ENCODE data around the gene PRM2.

PRM2 gene

GRCh38 chr16:11248133-11248532 lies 28.1 kb downstream of the PRM2 start:
- Histone ChIP-seq H3K27ac (ENCODE audit: low read length) (no peak overlapping the region), H3K4me3 (ENCODE audit: low read length) (no peak overlapping the region), H3K27me3 (ENCODE audit: insufficient read depth, low read length) (no peaks in the 10 kb centered on the region), H3K4me1 (ENCODE audit: insufficient read depth, low read length) (no peaks in the 10 kb centered on the region), H3K9me3 (ENCODE audit: insufficient read depth, low read depth, low read length) (no peaks in the 10 kb centered on the region), H3K36me3 (ENCODE audit: insufficient read depth, low read depth, low read length) (peaks cover 9% of the 10 kb centered on the region), H3K9ac (ENCODE audit: low read depth, low read length) (no peak overlapping the region)

DNA sequence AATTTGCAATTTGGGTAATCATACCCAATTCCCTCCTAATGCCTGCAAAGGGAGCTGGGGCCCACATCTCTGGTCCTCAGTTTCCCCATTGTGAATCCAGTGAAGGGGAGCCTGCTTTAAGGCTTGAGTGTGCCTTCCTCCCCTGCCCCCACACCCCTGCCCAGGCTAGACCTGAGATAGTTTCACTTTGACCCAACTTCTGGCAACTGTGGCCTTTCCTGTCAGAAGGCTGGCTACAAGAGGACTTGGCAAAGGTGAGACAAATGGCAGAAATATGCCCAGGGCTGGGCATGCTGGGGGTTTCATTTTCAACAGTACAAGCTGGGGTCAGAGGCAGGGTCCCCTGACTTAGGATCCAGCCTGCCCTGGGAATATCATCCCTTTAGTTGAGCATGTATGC lies 30.3 kb downstream of the PRM2 start:
- Histone ChIP-seq H3K27ac (ENCODE audit: low read length) (no peak overlapping the region), H3K9me3 (ENCODE audit: insufficient read depth, low read depth, low read length) (no peaks in the 10 kb centered on the region), H3K27me3 (ENCODE audit: insufficient read depth, low read length) (no peaks in the 10 kb centered on the region), H3K36me3 (ENCODE audit: insufficient read depth, low read depth, low read length) (no peaks in the 10 kb centered on the region), H3K4me3 (ENCODE audit: low read length) (no peak overlapping the region), H3K9ac (ENCODE audit: low read depth, low read length) (no peak overlapping the region), H3K4me1 (ENCODE audit: insufficient read depth, low read length) (no peaks in the 10 kb centered on the region)

DNA sequence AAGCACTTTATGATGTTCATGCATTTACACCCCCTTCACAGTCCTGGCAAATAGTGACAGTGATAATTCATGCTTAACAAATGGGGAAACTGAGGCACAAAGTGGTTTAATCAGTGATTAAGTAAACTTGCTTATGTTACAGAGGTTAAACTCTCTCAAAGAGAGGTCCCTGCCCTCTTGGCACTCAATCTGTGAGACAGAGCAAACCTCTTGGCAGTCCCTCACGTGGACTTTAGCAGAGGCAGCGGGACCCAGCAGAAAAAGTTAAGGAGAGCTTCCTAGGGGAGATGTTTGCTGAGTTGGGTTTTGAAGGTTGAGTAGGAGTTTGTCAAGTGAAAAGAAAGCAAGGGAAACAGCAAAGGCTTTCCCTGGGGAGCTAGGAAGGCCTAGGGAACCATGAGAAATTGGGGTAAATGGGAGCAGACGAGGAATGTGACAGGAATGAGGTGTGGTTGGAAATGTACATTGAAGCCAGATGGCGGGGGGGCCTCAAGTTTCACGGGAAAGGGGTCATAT lies 31.0 kb downstream of the PRM2 start:
- no peaks in the 10 kb centered on the region for H3K36me3 ChIP-seq (ENCODE audit: insufficient read depth, low read depth, low read length)
- no peaks in the 10 kb centered on the region for H3K4me1 ChIP-seq (ENCODE audit: insufficient read depth, low read length)
- no peaks in the 10 kb centered on the region for H3K27me3 ChIP-seq (ENCODE audit: insufficient read depth, low read length)
- H3K4me3 ChIP-seq (ENCODE audit: low read length), result no peak overlapping the region
- no peak overlapping the region for H3K9ac ChIP-seq (ENCODE audit: low read depth, low read length)
- H3K27ac ChIP-seq (ENCODE audit: low read length), result no peak overlapping the region
- no peaks in the 10 kb centered on the region for H3K9me3 ChIP-seq (ENCODE audit: insufficient read depth, low read depth, low read length)

DNA sequence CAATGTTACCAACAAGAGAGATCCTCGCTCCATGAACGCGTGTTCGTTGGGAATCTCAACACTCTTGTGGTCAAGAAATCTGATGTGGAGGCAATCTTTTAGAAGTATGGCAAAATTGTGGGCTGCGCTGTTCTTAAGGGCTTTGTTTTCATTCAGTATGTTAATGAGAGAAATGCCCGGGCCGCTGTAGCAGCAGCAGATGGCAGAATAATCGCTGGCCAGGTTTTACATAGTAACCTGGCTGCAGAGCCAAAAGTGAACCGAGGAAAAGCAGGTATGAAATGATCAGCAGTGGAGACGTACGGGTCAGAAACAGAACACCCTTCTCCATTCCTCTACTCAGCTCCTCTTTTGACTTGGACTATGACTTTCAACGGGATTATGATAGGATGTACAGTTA lies 33.6 kb downstream of the PRM2 start:
- Histone ChIP-seq H3K27me3 (ENCODE audit: insufficient read depth, low read length) (no peaks in the 10 kb centered on the region), H3K4me1 (ENCODE audit: insufficient read depth, low read length) (no peaks in the 10 kb centered on the region)

GRCh38 chr16:11241480-11242204 lies 34.6 kb downstream of the PRM2 start:
- Histone ChIP-seq H3K36me3 (ENCODE audit: insufficient read depth, low read depth, low read length) (no peaks in the 10 kb centered on the region), H3K27me3 (ENCODE audit: insufficient read depth, low read length) (no peaks in the 10 kb centered on the region), H3K4me1 (ENCODE audit: insufficient read depth, low read length) (no peaks in the 10 kb centered on the region)

More for the DNA sequence above, 33.6 kb downstream of the PRM2 start:
- no peak overlapping the region for H3K4me3 ChIP-seq (ENCODE audit: low read length)
- H3K9me3 ChIP-seq (ENCODE audit: insufficient read depth, low read depth, low read length), result no peaks in the 10 kb centered on the region
- no peak overlapping the region for H3K9ac ChIP-seq (ENCODE audit: low read depth, low read length)
- H3K36me3 ChIP-seq (ENCODE audit: insufficient read depth, low read depth, low read length), result no peaks in the 10 kb centered on the region
- no peak overlapping the region for H3K27ac ChIP-seq (ENCODE audit: low read length)

DNA sequence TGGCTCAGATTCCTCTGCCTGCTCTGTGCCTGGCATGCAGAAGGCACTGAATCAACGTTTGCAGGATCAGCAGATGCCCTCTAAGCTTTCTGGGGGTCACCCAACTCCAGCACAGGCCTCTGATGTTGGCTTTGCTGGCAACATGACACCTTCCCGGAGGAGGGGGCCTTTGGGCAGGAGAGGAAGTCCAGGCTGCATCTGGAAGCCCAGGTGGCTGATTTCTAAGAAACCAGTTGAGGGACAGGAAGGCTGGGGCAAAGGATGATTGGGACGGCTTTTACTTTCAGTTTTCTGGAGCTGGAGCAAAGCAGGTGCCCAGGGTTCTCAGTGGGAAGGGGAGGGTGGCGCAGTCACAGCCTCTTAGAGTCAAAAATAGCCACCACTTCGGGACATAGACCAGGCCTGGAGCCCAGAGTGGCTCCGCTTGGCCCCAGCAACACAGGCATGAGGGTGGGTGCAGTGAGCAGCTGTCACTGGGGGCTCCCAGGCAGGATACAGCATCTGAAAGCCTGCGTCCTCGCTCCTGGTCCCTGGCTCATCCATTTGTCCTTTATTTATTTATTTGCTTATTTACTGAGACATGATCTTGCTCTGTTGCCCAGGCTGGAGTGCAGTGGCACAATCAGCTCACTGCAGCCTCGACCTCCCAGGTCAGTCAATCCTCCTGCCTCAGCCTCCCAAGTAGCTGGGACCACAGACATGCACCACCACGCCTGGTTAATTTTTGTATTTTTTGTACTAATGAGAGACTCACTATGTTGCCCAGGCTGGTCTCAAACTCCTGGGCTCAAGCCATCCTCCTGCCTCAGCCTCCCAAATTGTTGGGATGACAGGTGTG lies 35.4 kb downstream of the PRM2 start:
- Histone ChIP-seq H3K27ac (ENCODE audit: low read length) (no peak overlapping the region), H3K4me3 (ENCODE audit: low read length) (no peak overlapping the region), H3K9me3 (ENCODE audit: insufficient read depth, low read depth, low read length) (no peaks in the 10 kb centered on the region), H3K9ac (ENCODE audit: low read depth, low read length) (no peak overlapping the region), H3K4me1 (ENCODE audit: insufficient read depth, low read length) (no peaks in the 10 kb centered on the region), H3K36me3 (ENCODE audit: insufficient read depth, low read depth, low read length) (no peaks in the 10 kb centered on the region), H3K27me3 (ENCODE audit: insufficient read depth, low read length) (no peaks in the 10 kb centered on the region)

More at GRCh38 chr16:11241480-11242204, 34.6 kb downstream of the PRM2 start:
- Histone ChIP-seq H3K9me3 (ENCODE audit: insufficient read depth, low read depth, low read length) (no peaks in the 10 kb centered on the region), H3K9ac (ENCODE audit: low read depth, low read length) (no peak overlapping the region), H3K4me3 (ENCODE audit: low read length) (no peak overlapping the region), H3K27ac (ENCODE audit: low read length) (no peak overlapping the region)

DNA sequence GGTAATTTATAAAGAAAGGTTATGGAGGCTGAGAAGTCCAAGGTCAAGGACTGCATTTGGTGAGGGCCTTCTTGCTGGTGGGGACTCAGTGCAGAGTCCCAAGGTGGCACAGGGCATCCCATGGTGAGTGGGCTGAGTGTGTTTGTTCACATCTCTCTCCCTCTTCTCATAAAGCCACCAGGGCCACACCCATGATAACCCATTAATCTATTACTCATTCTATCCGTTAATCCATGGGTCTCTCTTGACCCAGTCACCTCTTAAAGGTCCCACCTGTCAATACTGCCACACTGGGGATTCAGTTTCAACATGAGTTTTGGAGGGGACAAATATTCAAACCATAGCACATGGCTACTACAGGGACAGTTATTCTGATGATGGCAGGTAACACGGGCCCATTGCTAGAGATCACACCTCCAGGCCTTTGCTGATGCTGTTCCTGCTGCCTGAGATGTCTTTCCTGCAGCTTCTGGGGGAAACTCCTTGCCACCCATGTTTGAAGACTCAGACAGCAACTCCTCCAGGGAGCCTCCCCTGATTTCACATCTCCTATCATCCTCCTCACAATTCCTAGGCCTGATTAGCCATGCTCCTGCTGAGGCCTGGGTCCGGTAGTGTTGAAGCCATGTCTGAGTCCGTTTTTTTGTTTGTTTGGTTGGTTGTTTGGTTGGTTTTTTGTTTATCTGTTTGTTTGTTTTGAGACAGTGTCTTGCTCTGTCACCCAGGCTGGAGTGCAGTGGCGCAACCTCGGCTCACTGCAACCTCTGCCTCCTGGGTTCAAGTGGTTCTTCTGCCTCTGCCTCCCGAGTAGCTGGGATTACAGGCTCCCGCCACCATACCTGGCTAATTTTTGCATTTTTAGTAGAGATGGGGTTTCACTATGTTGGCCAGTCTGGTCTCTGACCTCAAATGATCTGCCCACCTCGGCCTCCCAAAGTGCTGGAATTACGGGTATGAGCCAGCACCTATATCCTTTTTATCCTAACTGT lies 36.3 kb downstream of the PRM2 start:
- H3K9me3 ChIP-seq (ENCODE audit: insufficient read depth, low read depth, low read length), result no peaks in the 10 kb centered on the region
- no peaks in the 10 kb centered on the region for H3K36me3 ChIP-seq (ENCODE audit: insufficient read depth, low read depth, low read length)
- H3K4me3 ChIP-seq (ENCODE audit: low read length), result no peak overlapping the region
- no peak overlapping the region for H3K27ac ChIP-seq (ENCODE audit: low read length)
- H3K4me1 ChIP-seq (ENCODE audit: insufficient read depth, low read length), result no peaks in the 10 kb centered on the region
- H3K27me3 ChIP-seq (ENCODE audit: insufficient read depth, low read length), result no peaks in the 10 kb centered on the region
- H3K9ac ChIP-seq (ENCODE audit: low read depth, low read length), result no peak overlapping the region

GRCh38 chr16:11238272-11239202 lies 37.7 kb downstream of the PRM2 start:
- Histone ChIP-seq H3K9me3 (ENCODE audit: insufficient read depth, low read depth, low read length) (no peaks in the 10 kb centered on the region), H3K4me1 (ENCODE audit: insufficient read depth, low read length) (no peaks in the 10 kb centered on the region), H3K36me3 (ENCODE audit: insufficient read depth, low read depth, low read length) (no peaks in the 10 kb centered on the region), H3K27me3 (ENCODE audit: insufficient read depth, low read length) (no peaks in the 10 kb centered on the region), H3K27ac (ENCODE audit: low read length) (no peak overlapping the region), H3K9ac (ENCODE audit: low read depth, low read length) (no peak overlapping the region), H3K4me3 (ENCODE audit: low read length) (no peak overlapping the region)

DNA sequence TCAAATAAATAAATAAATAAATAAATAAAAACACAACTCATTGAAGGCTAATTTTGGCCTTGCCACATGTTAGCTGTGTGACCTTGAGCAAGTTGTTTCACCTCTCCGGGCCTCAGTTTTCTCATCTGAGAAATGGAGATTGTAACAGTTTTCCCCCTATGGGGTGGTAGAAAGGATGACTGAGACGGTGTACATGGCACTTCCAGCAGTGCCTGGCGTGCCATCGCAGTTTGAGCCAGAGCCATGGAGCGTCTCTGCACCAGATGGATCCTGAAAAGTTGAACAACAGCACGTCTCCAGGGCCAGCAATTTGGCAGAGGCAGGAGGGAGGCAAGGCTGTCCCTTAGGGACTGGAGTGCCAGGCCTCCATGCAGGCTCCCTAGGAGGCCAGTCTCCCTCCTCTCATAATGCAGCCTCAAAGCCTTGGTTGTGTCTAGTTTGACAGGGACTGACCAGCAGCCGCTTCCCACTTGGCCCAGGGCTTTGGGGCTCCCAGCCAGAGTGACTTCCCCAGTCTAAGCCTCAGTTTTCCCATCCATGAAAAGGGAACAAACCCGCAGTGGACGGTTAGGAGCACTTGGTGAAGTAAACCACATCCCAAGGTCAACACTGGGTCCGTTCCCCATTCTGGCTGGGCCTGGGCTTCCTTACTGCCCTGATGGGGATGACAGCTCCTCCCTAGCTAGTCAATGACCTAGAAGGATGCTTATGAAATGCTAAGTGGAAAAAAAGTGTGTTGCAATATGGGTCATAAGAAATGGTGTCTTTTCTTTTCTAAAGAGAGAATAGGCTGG lies 39.6 kb downstream of the PRM2 start:
- Histone ChIP-seq H3K4me3 (ENCODE audit: low read length) (no peak overlapping the region), H3K27ac (ENCODE audit: low read length) (no peak overlapping the region), H3K9me3 (ENCODE audit: insufficient read depth, low read depth, low read length) (no peaks in the 10 kb centered on the region), H3K9ac (ENCODE audit: low read depth, low read length) (no peak overlapping the region), H3K4me1 (ENCODE audit: insufficient read depth, low read length) (no peaks in the 10 kb centered on the region; the same call in 1 of the 2 replicates), H3K36me3 (ENCODE audit: insufficient read depth, low read depth, low read length) (no peaks in the 10 kb centered on the region), H3K27me3 (ENCODE audit: insufficient read depth, low read length) (no peaks in the 10 kb centered on the region)

DNA sequence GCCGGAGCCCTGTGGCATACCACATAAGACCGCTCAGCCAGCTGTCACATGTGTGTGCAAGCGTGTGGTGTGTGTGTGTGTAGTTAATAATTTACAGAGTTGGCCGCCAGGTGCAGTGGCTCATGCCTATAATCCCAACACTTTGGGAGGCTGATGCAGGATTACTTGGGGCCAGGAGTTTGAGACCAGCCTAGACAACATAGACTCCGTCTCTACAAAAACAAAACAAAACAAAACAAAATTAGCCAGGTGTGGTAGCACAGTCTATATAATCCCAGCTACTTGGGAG lies 40.6 kb downstream of the PRM2 start:
- H3K9ac ChIP-seq (ENCODE audit: low read depth, low read length), result no peak overlapping the region
- no peaks in the 10 kb centered on the region for H3K36me3 ChIP-seq (ENCODE audit: insufficient read depth, low read depth, low read length)
- H3K4me1 ChIP-seq (ENCODE audit: insufficient read depth, low read length), result no peaks in the 10 kb centered on the region; the same call in 1 of the 2 replicates
- no peaks in the 10 kb centered on the region for H3K9me3 ChIP-seq (ENCODE audit: insufficient read depth, low read depth, low read length)
- no peaks in the 10 kb centered on the region for H3K27me3 ChIP-seq (ENCODE audit: insufficient read depth, low read length)
- H3K27ac ChIP-seq (ENCODE audit: low read length), result no peak overlapping the region
- H3K4me3 ChIP-seq (ENCODE audit: low read length), result no peak overlapping the region
